Osteoblast (primary cell): ENCODE results near the gene HMX3. TPM values are rescaled to one million over a fixed set of nuclear protein-coding genes. Genes with fewer than 3 reads are reported as not detected.

Experiments used
- DNase-seq: peaks from one replicate; pipeline ENCODE4 v3.0.0; 2011; ENCODE audit warnings: low spot score, mixed read lengths; ENCODE audit not compliant: insufficient read length; ENCODE audit errors: missing footprints
- H2AFZ ChIP-seq: 2 replicates; pipeline ENCODE4 v1.6.0; 2011; ENCODE audit warnings: mild to moderate bottlenecking, low read length
- H3K27ac ChIP-seq: 2 replicates; pipeline ENCODE4 v1.5.1; 2011; ENCODE audit warnings: mild to moderate bottlenecking, low read depth, low read length, moderate library complexity
- H3K27me3 ChIP-seq: 2 replicates; pipeline ENCODE4 v1.6.0; 2012; ENCODE audit warnings: mild to moderate bottlenecking, control low read depth, inconsistent platforms, low read length, moderate library complexity; ENCODE audit not compliant: insufficient read depth
- H3K36me3 ChIP-seq: 2 replicates; pipeline ENCODE4 v1.5.1; 2011; ENCODE audit warnings: mild to moderate bottlenecking, low read length, control low read depth, moderate library complexity; ENCODE audit not compliant: insufficient read depth
- H3K4me1 ChIP-seq: 2 replicates; pipeline ENCODE4 v1.5.1; 2011; ENCODE audit warnings: mild to moderate bottlenecking, low read length, control low read depth, moderate library complexity; ENCODE audit not compliant: insufficient read depth
- H3K4me2 ChIP-seq: 2 replicates; pipeline ENCODE4 v1.6.0; 2011; ENCODE audit warnings: mild to moderate bottlenecking, low read length; ENCODE audit not compliant: insufficient read depth
- H3K4me3 ChIP-seq: fragments of 200-600 bp; sonication (generic); 3 replicates; pipeline ENCODE4 v1.5.1; 2012; ENCODE audit warnings: mild to moderate bottlenecking, low read length, inconsistent platforms; ENCODE audit not compliant: insufficient read depth
- H3K79me2 ChIP-seq: 2 replicates; pipeline ENCODE4 v1.6.0; 2012; ENCODE audit warnings: mild to moderate bottlenecking, low read length, control low read depth, inconsistent platforms; ENCODE audit not compliant: insufficient read depth
- H3K9me3 ChIP-seq: 2 replicates; pipeline ENCODE4 v1.5.1; 2011; ENCODE audit warnings: low read depth, low read length, control low read depth
- H4K20me1 ChIP-seq: 2 replicates; pipeline ENCODE4 v1.6.0; 2012; ENCODE audit warnings: mild to moderate bottlenecking, low read length, control low read depth; ENCODE audit not compliant: insufficient read depth
- total RNA-seq: library from RNA; depleted of rRNA; stranded (reverse); fragments of >200 nt; gene quantifications from 2 replicates; pipeline ENCODE4 v1.2.3, GENCODE V29; 2012
- TF ChIP-seq, protein P1 (sequence below): IDR thresholded peaks from 2 replicates; pipeline ENCODE4 v1.5.1; 2011; ENCODE audit warnings: mild to moderate bottlenecking, low read depth, low read length, moderate library complexity; ENCODE audit errors: extremely low read depth

HMX3 gene
- total RNA-seq, 1 donor: not detected

DNA sequence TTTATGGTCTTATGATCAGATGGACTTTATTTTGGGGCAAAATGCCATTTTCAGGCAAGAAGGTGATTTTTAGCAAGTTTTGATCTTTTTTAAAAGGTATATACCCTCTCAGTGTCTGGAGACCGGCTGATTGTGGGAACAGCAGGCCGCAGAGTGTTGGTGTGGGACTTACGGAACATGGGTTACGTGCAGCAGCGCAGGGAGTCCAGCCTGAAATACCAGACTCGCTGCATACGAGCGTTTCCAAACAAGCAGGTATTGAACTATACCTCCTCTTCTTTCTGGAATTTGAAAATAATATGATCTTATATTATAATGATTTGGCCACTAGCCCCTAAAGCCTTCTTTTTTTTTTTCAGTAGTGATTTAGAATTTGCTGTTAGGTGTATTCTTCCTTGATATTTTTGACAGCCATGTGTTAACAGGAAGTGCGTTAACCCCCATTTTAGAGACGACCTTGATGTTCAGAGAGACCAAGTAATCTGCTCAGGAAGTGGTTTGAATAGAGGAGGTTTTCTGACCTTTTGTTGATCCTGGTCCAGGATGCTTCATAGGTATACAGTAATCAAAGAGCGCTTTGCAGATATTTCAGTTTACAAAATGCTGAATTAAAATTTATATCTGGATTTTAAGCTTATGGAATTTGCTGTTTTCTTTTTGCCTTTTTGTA lies 24.7 kb downstream of the HMX3 start:
- H3K9me3 ChIP-seq: no peaks in the 10 kb centered on the region
- no peak overlapping the region for H3K27ac ChIP-seq
- no peak overlapping the region for H3K4me3 ChIP-seq
- H3K4me1 ChIP-seq: peaks cover 34% of the 10 kb centered on the region
- H3K36me3 ChIP-seq: peaks cover 72% of the 10 kb centered on the region
- H3K27me3 ChIP-seq: no peaks in the 10 kb centered on the region
- H3K4me2 ChIP-seq: no peak overlapping the region
- peaks cover 34% of the 10 kb centered on the region for H4K20me1 ChIP-seq
- TF ChIP-seq, protein P1, sequence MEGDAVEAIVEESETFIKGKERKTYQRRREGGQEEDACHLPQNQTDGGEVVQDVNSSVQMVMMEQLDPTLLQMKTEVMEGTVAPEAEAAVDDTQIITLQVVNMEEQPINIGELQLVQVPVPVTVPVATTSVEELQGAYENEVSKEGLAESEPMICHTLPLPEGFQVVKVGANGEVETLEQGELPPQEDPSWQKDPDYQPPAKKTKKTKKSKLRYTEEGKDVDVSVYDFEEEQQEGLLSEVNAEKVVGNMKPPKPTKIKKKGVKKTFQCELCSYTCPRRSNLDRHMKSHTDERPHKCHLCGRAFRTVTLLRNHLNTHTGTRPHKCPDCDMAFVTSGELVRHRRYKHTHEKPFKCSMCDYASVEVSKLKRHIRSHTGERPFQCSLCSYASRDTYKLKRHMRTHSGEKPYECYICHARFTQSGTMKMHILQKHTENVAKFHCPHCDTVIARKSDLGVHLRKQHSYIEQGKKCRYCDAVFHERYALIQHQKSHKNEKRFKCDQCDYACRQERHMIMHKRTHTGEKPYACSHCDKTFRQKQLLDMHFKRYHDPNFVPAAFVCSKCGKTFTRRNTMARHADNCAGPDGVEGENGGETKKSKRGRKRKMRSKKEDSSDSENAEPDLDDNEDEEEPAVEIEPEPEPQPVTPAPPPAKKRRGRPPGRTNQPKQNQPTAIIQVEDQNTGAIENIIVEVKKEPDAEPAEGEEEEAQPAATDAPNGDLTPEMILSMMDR: no peak
- H3K79me2 ChIP-seq: peaks cover 94% of the 10 kb centered on the region
- no peak overlapping the region for H2AFZ ChIP-seq
- DNase-seq: no peak

DNA sequence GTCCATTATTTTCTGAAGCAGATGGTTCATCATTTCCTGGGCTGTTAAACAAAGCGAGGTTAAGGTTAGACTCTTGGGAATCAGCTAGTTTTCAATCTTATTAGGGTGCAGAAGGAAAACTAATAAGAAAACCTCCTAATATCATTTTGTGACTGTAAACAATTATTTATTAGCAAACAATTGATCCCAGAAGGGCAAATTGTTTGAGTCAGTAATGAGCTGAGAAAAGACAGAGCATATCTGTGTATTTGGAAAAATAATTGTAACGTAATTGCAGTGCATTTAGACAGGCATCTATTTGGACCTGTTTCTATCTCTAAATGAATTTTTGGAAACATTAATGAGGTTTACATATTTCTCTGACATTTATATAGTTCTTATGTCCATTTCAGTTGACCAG lies 28.5 kb downstream of the HMX3 start:
- Histone ChIP-seq H3K9me3 (no peaks in the 10 kb centered on the region), H2AFZ (no peak overlapping the region), H3K4me3 (no peak overlapping the region), H3K27ac (no peak overlapping the region), H3K4me2 (no peak overlapping the region), H4K20me1 (peaks cover 8% of the 10 kb centered on the region), H3K4me1 (no peaks in the 10 kb centered on the region), H3K27me3 (no peaks in the 10 kb centered on the region), H3K36me3 (peaks cover 62% of the 10 kb centered on the region), H3K79me2 (peaks cover 77% of the 10 kb centered on the region)
- no peak for DNase-seq
- TF ChIP-seq, protein P1: no peak

DNA sequence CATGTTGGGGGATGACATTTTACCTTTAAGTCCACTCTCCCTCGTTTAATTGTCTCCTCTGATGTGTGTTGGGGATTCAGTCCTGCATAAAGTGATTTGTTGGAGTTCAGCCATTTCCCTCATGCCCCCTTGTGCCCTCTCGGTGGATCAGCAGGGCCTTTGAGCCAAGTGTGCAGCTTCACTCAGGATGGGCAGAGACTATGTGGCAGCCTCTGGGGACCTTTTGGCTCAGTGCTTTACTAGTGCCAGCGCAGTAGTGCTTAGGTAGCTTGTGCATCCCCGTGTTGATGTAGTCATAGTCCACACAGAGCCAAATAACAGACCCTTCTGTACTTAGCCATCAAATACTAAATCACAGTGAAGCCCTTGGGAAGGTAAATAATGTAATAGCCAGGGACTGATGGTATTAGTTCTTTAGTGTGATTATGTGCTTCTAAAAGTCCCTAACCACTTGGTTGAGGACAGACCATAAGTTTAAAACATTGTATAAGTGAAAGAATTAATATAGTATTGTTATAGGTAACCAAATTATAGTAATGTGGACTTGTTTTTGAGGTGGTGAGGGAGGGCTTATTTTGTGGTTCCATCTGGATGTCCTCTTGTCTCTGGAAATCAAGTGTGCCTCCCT lies 29.8 kb downstream of the HMX3 start:
- Histone ChIP-seq H3K9me3 (no peaks in the 10 kb centered on the region), H4K20me1 (peaks cover 8% of the 10 kb centered on the region), H3K27ac (no peak overlapping the region), H3K4me3 (no peak overlapping the region), H3K4me1 (no peaks in the 10 kb centered on the region), H2AFZ (no peak overlapping the region), H3K27me3 (no peaks in the 10 kb centered on the region), H3K4me2 (no peak overlapping the region), H3K79me2 (peaks cover 67% of the 10 kb centered on the region), H3K36me3 (peaks cover 65% of the 10 kb centered on the region)
- TF ChIP-seq, protein P1: no peak
- DNase-seq: no peak

DNA sequence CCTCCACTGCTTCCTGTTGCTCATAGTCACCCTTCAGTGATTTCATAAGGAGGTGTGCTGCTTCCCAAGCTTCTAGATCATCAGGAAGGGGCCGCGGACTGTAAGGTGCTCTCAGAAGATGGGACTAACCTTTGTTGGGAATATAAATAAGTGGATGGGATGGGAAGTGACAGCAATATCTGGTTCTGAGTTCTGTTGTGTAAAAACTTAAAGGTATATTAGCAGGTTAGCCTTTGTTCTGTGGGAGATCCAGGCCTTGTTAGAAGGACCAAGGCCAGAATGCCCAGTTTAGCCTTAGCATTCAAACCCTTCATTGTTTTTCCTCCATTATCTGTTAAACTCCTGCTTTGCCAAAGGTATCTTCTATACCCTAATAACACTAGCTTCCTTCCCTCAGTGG lies 30.8 kb downstream of the HMX3 start:
- Histone ChIP-seq H3K79me2 (peaks cover 59% of the 10 kb centered on the region), H3K36me3 (peaks cover 60% of the 10 kb centered on the region)

More for the DNA sequence above, 30.8 kb downstream of the HMX3 start:
- Histone ChIP-seq H3K9me3 (no peaks in the 10 kb centered on the region), H3K4me1 (no peaks in the 10 kb centered on the region), H4K20me1 (peaks cover 8% of the 10 kb centered on the region), H3K4me2 (no peak overlapping the region), H2AFZ (no peak overlapping the region), H3K4me3 (no peak overlapping the region), H3K27me3 (no peaks in the 10 kb centered on the region), H3K27ac (no peak overlapping the region)
- TF ChIP-seq, protein P1: no peak
- DNase-seq: no peak
